Adrenal gland (tissue), 12 donors: ENCODE results near the gene KHDRBS2. TPM values are rescaled to one million over a fixed set of nuclear protein-coding genes. Genes with fewer than 3 reads are reported as not detected.

Experiments used
- DNase-seq, 7 donors: peaks; one replicate each; pipeline ENCODE4 v3.0.0-alpha.2; 2019 to 2020
- H3K27ac ChIP-seq, 5 donors: fragments of 200-600 bp; sonication (generic) in 4 of 5; 1 replicate in 3 of 5; 2 replicates in 2 of 5; pipeline versions ENCODE4 v1.5.1 to v1.8.0; 2016 to 2020; ENCODE audit warnings: mild to moderate bottlenecking in 1 of 5
- H3K27me3 ChIP-seq: fragments of 200-600 bp; 2 replicates; pipeline ENCODE4 v1.8.0; 2021
- H3K36me3 ChIP-seq, 2 donors: fragments of 200-600 bp; replicated peaks in 1 of 2; 1 replicate in 1 of 2; 2 replicates in 1 of 2; pipeline versions ENCODE4 v1.5.1 to v1.8.0; 2018 to 2022
- H3K4me1 ChIP-seq, 2 donors: fragments of 200-600 bp; replicated peaks in 1 of 2; 1 replicate in 1 of 2; 2 replicates in 1 of 2; pipeline versions ENCODE4 v1.5.1 to v1.8.0; 2018 to 2021
- H3K4me3 ChIP-seq, 4 donors: fragments of 200-600 bp; sonication (generic) in 3 of 4; one replicate each; pipeline ENCODE4 v1.5.1; 2016 to 2018
- H3K9me3 ChIP-seq, 3 donors: fragments of 200-600 bp; sonication (generic) in 1 of 3; replicated peaks in 1 of 3; 1 replicate in 2 of 3; 2 replicates in 1 of 3; pipeline versions ENCODE4 v1.5.1 to v1.8.0; 2016 to 2021
- CTCF ChIP-seq, 6 experiments: fragments of 450-650 bp in 4 of 6; fragments of 200-600 bp in 2 of 6; sonication (generic) in 1 of 6; IDR thresholded peaks; 1 replicate in 5 of 6; 2 replicates in 1 of 6; pipeline versions ENCODE4 v1.5.1 to v1.8.0; 2016 to 2021; ENCODE audit warnings: antibody characterized with exemption in 6 of 6, mild to moderate bottlenecking in 2 of 6, moderate library complexity in 1 of 6
- POLR2A ChIP-seq, 2 donors: fragments of 450-650 bp; IDR thresholded peaks; one replicate each; pipeline ENCODE4 v1.6.1; 2017; ENCODE audit warnings: antibody characterized with exemption in 2 of 2, mild to moderate bottlenecking in 2 of 2, moderate library complexity in 1 of 2
- WGBS, 4 donors: extraction: QIAGEN DNeasy Blood & Tissue Kit in 2 of 4; methylation state at CpG; one replicate each; pipeline versions ENCODE4 v1.1.5 to v1.1.7; 2013 to 2017; 5-methylcytosine and 5-hydroxymethylcytosine counted together
- intact Hi-C, 2 donors: fragments of 100-400 bp; cut with DNase I; formaldehyde crosslinking; loops; one replicate each; pipeline versions ENCODE4 v1.14.1 to v1.15.0; 2022 to 2023
- polyA plus RNA-seq, 3 donors: library from polyadenylated mRNA; stranded (reverse); fragments of 200-250 nt in 2 of 3; fragments of 350-450 nt in 1 of 3; fragmentation: Illumina TruSeq in 1 of 3; extraction: RNeasy Lipid Tissue Mini Kit (QIAGEN cat#74804) in 1 of 3; gene quantifications; one replicate each; pipeline ENCODE4 v1.2.3, GENCODE V29; 2013 to 2014
- total RNA-seq, 9 donors: library from RNA; depleted of rRNA in 4 of 9; stranded (reverse); fragments of >200 nt in 4 of 9; fragments of 120-200 nt in 1 of 9; fragmentation: NEBNext Ultra II Directional in 1 of 9; extraction: Animal tissue kit (Norgen Biotek cat#: 25700) in 1 of 9; gene quantifications; one replicate each; pipeline versions ENCODE4 v1.1.0 to v1.2.4, GENCODE V29; 2013 to 2023
- donor health status: healthy with polysubstance abuse.
- donor health status: Bipolar disorder and iron deficiency.
- donor health status: DM: yes; HTN: yes; CAD: no.
- donor health status: DM: no; HTN: no; CAD: no.
- donor health status: DM: no; HTN: no; CAD: no.
- donor health status: DM: yes; HTN: yes; CAD: no.

The KHDRBS2 gene
- total and polyA plus RNA-seq, 12 donors = 0.42 to 4.7 (median 1.9) TPM

DNA sequence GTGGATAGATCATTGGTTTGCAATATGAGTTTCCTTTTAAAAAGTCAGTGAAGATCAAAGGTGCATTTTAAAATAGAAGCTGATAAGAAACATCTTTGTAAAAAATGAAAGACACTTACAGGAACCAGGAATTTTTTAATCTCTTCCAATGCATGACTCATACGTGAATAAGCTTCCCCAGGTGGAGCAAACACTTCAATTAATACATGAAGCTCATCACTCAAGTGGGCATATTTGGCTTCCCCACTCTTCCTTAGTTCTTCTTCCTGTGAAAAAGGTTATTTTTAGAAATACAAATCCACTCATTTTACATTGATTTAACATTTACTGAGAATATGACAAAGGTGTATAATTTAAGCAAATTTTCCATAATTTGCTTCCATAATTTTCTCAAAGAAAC is 308.1 kb downstream of the KHDRBS2 start:
- Histone ChIP-seq H3K4me3 (no peak overlapping the region), H3K27me3 (no peaks in the 10 kb centered on the region), H3K27ac (no peak overlapping the region), H3K36me3 (no peaks in the 10 kb centered on the region), H3K9me3 (no peaks in the 10 kb centered on the region), H3K4me1 (no peaks in the 10 kb centered on the region)
- 27 to 48% (median 35%) methylated on average over 1 of the region's 1 CpG for WGBS, 4 donors
- TF ChIP-seq POLR2A (IDR thresholded peaks at IDR 0.05) (no peak), CTCF (IDR thresholded peaks at IDR 0.05) (no peak)
- no peak for DNase-seq
- intact Hi-C loops = no loop called here

GRCh38 chr6:61977099-61977498 is 308.9 kb downstream of the KHDRBS2 start:
- H3K9me3 ChIP-seq = no peaks in the 10 kb centered on the region
- no peaks in the 10 kb centered on the region for H3K36me3 ChIP-seq
- TF ChIP-seq CTCF (IDR thresholded peaks at IDR 0.05) (no peak), POLR2A (IDR thresholded peaks at IDR 0.05) (no peak)
- no peaks in the 10 kb centered on the region for H3K27me3 ChIP-seq
- no peak overlapping the region for H3K27ac ChIP-seq
- no peaks in the 10 kb centered on the region for H3K4me1 ChIP-seq
- no peak for DNase-seq
- H3K4me3 ChIP-seq = no peak overlapping the region
- WGBS, 4 donors = 57 to 63% (median 61%) methylated on average over 1 of the region's 1 CpG
- intact Hi-C loops = no loop called here

DNA sequence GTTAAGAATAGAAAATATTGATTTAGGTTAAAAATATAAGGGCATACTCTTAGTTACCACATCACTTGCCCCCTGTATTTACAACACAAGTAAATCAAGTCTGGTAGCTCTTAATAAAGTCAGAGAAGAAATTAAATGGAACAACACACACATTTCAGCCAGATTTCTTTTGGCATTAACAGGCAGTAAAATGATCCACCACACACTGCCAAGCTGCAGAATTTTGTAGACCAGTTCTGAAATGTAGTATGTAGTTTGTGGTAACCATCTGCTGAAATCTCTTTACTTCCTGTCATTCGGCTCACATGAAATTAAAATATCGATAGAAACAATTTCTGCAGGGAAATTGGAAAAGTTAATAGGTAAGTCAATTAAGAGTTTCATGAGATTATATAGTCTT is 326.8 kb downstream of the KHDRBS2 start:
- no peak for DNase-seq
- H3K4me1 ChIP-seq = no peaks in the 10 kb centered on the region
- WGBS, 4 donors = 89 to 96% (median 92%) methylated on average over 2 of the region's 2 CpGs
- intact Hi-C loops = no loop called here
- no peaks in the 10 kb centered on the region for H3K36me3 ChIP-seq
- H3K27ac ChIP-seq = no peak overlapping the region
- TF ChIP-seq POLR2A (IDR thresholded peaks at IDR 0.05) = no peak
- no peak for TF ChIP-seq CTCF (IDR thresholded peaks at IDR 0.05)
- H3K4me3 ChIP-seq = no peak overlapping the region
- no peaks in the 10 kb centered on the region for H3K27me3 ChIP-seq
- H3K9me3 ChIP-seq = no peaks in the 10 kb centered on the region

- Histone ChIP-seq H3K4me3 (no peak overlapping the region), H3K27me3 (no peaks in the 10 kb centered on the region), H3K9me3 (no peaks in the 10 kb centered on the region), H3K27ac (no peak overlapping the region), H3K36me3 (no peaks in the 10 kb centered on the region), H3K4me1 (no peaks in the 10 kb centered on the region)
- no peak for TF ChIP-seq POLR2A (IDR thresholded peaks at IDR 0.05)
- TF ChIP-seq CTCF (IDR thresholded peaks at IDR 0.05) = no peak
- intact Hi-C loops = no loop called here
- DNase-seq = peak in 5 of 7 donors; percentile 14 to 25 (median 20)
These were observed 332.2 kb downstream of the KHDRBS2 start for GRCh38 chr6:61953851-61954250.
